HCT116 (cell line): Measurements from ENCODE around the gene ZNF276. TPM values are rescaled to one million over a fixed set of nuclear protein-coding genes. Genes with fewer than 3 reads are reported as not detected.
A peak's percentile ranks its signal among the peaks of the same experiment; 100 is the strongest.

Experiments
- ATAC-seq: fragments of 200-7000 bp; cut with Tn5 transposase; 2 replicates; pipeline ENCODE4 v1.9.1; 2020; ENCODE audit warnings: mild to moderate bottlenecking, moderate library complexity
- BruUV-seq: library from RNA; stranded (reverse); fragments of 400-500 nt; replicated peaks from 2 replicates; lab custom pipeline; 2021; lab: Mats Ljungman, UMichigan
- CTCF ChIA-PET: fragments of 300-600 bp; sonication (Branson Sonifier 250); formaldehyde crosslinking; loops from one replicate; lab custom pipeline; 2021; ENCODE audit warnings: antibody characterized with exemption; lab: Charles Lee
- POLR2A ChIA-PET: fragments of 300-600, 350-600 bp; sonication (Branson Sonifier 250); formaldehyde crosslinking; loops from one replicate; lab custom pipeline; 2021; ENCODE audit warnings: antibody characterized with exemption; lab: Charles Lee
- RAD21 ChIA-PET, 2 experiments: fragments of 300-600 bp; sonication (Branson Sonifier 250); formaldehyde crosslinking; loops; one replicate each; lab custom pipeline; 2023; ENCODE audit warnings: low total read pairs in 2 of 2; ENCODE audit not compliant: uncharacterized antibody in 2 of 2, unreplicated experiment in 2 of 2, low non-redundant PET in 1 of 2; lab: Charles Lee
- DNase-seq: peaks from one replicate; pipeline ENCODE4 v3.0.0-alpha.2; 2010; ENCODE audit warnings: low read depth, low spot score
- H2AFZ ChIP-seq: fragments of 200-600 bp; shearing (Covaris generic), sonication (generic); 2 replicates; pipeline ENCODE4 v1.6.1; 2017; ENCODE audit warnings: low read depth, mixed run types, mixed read lengths, antibody characterized with exemption, low read length; ENCODE audit not compliant: poor library complexity, severe bottlenecking
- H3K27ac ChIP-seq: 2 replicates; pipeline ENCODE4 v1.5.1; 2012; ENCODE audit warnings: low read depth, low read length
- H3K27me3 ChIP-seq: fragments of 200-600 bp; sonication (generic); 2 replicates; pipeline ENCODE4 v1.6.1; 2016; ENCODE audit warnings: mixed run types, low read length, mixed read lengths; ENCODE audit not compliant: insufficient read depth
- H3K36me3 ChIP-seq, 2 experiments: fragments of 200-500 bp in 1 of 2; fragments of 200-600 bp in 1 of 2; sonication (Bioruptor generic) in 1 of 2; sonication (generic) in 1 of 2; 2 replicates each; pipeline versions ENCODE4 v1.5.1 to v1.6.1; 2014 to 2016; ENCODE audit warnings: low read length in 2 of 2, inconsistent platforms in 1 of 2, mixed read lengths in 1 of 2, mixed run types in 1 of 2; ENCODE audit not compliant: insufficient read depth in 2 of 2, control insufficient read depth in 1 of 2
- H3K4me1 ChIP-seq, 2 experiments: fragments of 200-600 bp in 1 of 2; sonication (generic) in 1 of 2; 2 replicates each; pipeline versions ENCODE4 v1.5.1 to v1.6.1; 2012 to 2017; ENCODE audit warnings: low read length in 2 of 2, inconsistent platforms in 1 of 2, mild to moderate bottlenecking in 1 of 2, mixed read lengths in 1 of 2, mixed run types in 1 of 2, moderate library complexity in 1 of 2; ENCODE audit not compliant: insufficient read depth in 2 of 2, control insufficient read depth in 1 of 2
- H3K4me2 ChIP-seq: fragments of 200-600 bp; sonication (generic); 2 replicates; pipeline ENCODE4 v1.6.1; 2017; ENCODE audit warnings: mixed run types, low read length, mixed read lengths
- H3K4me3 ChIP-seq, 2 experiments: fragments of 200-600 bp in 1 of 2; sonication (generic) in 1 of 2; replicated peaks in 1 of 2; 2 replicates each; pipeline ENCODE4 v1.5.1; 2011 to 2016; ENCODE audit warnings: low read length in 2 of 2, control low read depth in 1 of 2, low read depth in 1 of 2, mild to moderate bottlenecking in 1 of 2, mixed read lengths in 1 of 2, mixed run types in 1 of 2
- H3K79me2 ChIP-seq: fragments of 200-600 bp; sonication (generic); 2 replicates; pipeline ENCODE4 v1.6.1; 2017; ENCODE audit warnings: mild to moderate bottlenecking, mixed run types, low read length, moderate library complexity, mixed read lengths; ENCODE audit not compliant: insufficient read depth
- H3K9ac ChIP-seq: fragments of 200-600 bp; sonication (generic); 2 replicates; pipeline ENCODE4 v1.6.1; 2016; ENCODE audit warnings: low read length, mixed read lengths
- H3K9me2 ChIP-seq: fragments of 200-600 bp; sonication (generic), shearing (Covaris generic); 2 replicates; pipeline ENCODE4 v1.6.1; 2017; ENCODE audit warnings: mixed run types, mild to moderate bottlenecking, moderate library complexity; ENCODE audit not compliant: insufficient read depth
- H3K9me3 ChIP-seq, 2 experiments: fragments of 200-500 bp in 1 of 2; fragments of 200-600 bp in 1 of 2; sonication (Bioruptor generic) in 1 of 2; sonication (generic) in 1 of 2; 2 replicates each; pipeline ENCODE4 v1.6.1; 2014 to 2017; ENCODE audit warnings: low read length in 2 of 2, mixed read lengths in 2 of 2, inconsistent platforms in 1 of 2, low read depth in 1 of 2, mild to moderate bottlenecking in 1 of 2, mixed run types in 1 of 2, moderate library complexity in 1 of 2; ENCODE audit not compliant: control insufficient read depth in 1 of 2, insufficient read depth in 1 of 2
- H4K20me1 ChIP-seq: fragments of 200-600 bp; sonication (generic), shearing (Covaris generic); 2 replicates; pipeline ENCODE4 v1.6.1; 2017; ENCODE audit warnings: mixed run types, mild to moderate bottlenecking, moderate library complexity; ENCODE audit not compliant: insufficient read depth
- CBX3 ChIP-seq: IDR thresholded peaks from 2 replicates; pipeline ENCODE4 v1.6.1; 2012; ENCODE audit warnings: low read depth
- ZNF274 ChIP-seq: fragments of 200-500 bp; sonication (Bioruptor generic); IDR thresholded peaks from 2 replicates; pipeline ENCODE4 v1.6.1; 2014; ENCODE audit warnings: mild to moderate bottlenecking, low read depth, low read length, inconsistent platforms
- intact Hi-C: fragments of 100-400 bp; cut with micrococcal nuclease; formaldehyde crosslinking; loops from 2 replicates; pipeline ENCODE4 v1.10.0; 2022
- total RNA-seq: library from RNA; stranded (reverse); gene quantifications from one replicate; pipeline ENCODE4 v1.2.1, GENCODE V29; 2021; ENCODE audit not compliant: unreplicated experiment
- TF ChIP-seq, protein P1 (sequence below), 3 experiments: fragments of 200-600 bp in 1 of 3; sonication (generic) in 1 of 3; IDR thresholded peaks in 2 of 3; conservative IDR thresholded peaks in 1 of 3; 2 replicates each; pipeline ENCODE4 v1.5.1; 2012 to 2017; ENCODE audit warnings: low read depth in 2 of 3, low read length in 2 of 3, antibody characterized with exemption in 1 of 3, borderline replicate concordance in 1 of 3, control low read depth in 1 of 3, mild to moderate bottlenecking in 1 of 3, mixed read lengths in 1 of 3, mixed run types in 1 of 3, moderate library complexity in 1 of 3; ENCODE audit not compliant: insufficient read depth in 1 of 3
- TF ChIP-seq, protein P2 (sequence below): IDR thresholded peaks from 2 replicates; pipeline ENCODE4 v1.6.1; 2011; ENCODE audit warnings: mild to moderate bottlenecking, low read length, moderate library complexity; ENCODE audit not compliant: insufficient replicate concordance; ENCODE audit errors: extremely low read depth

Gene ZNF276
- total RNA-seq, 1 experiment from 2014 or later, result 49.9 TPM

GRCh38 chr16:89693289-89693731, 28.0 kb upstream of the ZNF276 start:
- no TSS peak for BruUV-seq
- Histone ChIP-seq H3K4me3 (no peak overlapping the region), H4K20me1 (no peaks in the 10 kb centered on the region), H3K36me3 (peaks cover 29 to 63% of the 10 kb centered on the region in 2 experiments; a peak in 3 of 4 replicates), H3K9me2 (no peaks in the 10 kb centered on the region), H3K79me2 (peaks cover 18% of the 10 kb centered on the region), H3K4me2 (no peak overlapping the region), H3K4me1 (no peaks in the 10 kb centered on the region), H3K9me3 (no peaks in the 10 kb centered on the region), H2AFZ (no peak overlapping the region), H3K27ac (peak overlapping the region; percentile 28; the same call in 1 of the 2 replicates), H3K27me3 (no peaks in the 10 kb centered on the region), H3K9ac (no peak overlapping the region)
- DNase-seq, result no peak
- ChIA-PET CTCF (no interaction called here), POLR2A (no interaction called here), RAD21 (no interaction called here)
- intact Hi-C loops, result no loop called here
- TF ChIP-seq CBX3 (no peak), ZNF274 (no peak)
- TF ChIP-seq, protein P1, sequence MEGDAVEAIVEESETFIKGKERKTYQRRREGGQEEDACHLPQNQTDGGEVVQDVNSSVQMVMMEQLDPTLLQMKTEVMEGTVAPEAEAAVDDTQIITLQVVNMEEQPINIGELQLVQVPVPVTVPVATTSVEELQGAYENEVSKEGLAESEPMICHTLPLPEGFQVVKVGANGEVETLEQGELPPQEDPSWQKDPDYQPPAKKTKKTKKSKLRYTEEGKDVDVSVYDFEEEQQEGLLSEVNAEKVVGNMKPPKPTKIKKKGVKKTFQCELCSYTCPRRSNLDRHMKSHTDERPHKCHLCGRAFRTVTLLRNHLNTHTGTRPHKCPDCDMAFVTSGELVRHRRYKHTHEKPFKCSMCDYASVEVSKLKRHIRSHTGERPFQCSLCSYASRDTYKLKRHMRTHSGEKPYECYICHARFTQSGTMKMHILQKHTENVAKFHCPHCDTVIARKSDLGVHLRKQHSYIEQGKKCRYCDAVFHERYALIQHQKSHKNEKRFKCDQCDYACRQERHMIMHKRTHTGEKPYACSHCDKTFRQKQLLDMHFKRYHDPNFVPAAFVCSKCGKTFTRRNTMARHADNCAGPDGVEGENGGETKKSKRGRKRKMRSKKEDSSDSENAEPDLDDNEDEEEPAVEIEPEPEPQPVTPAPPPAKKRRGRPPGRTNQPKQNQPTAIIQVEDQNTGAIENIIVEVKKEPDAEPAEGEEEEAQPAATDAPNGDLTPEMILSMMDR (IDR thresholded peaks at IDR 0.05 in 2 of 3, conservative IDR thresholded peaks at IDR 0.05 in 1 of 3; ENCODE audit: borderline replicate concordance in 1 of 3, insufficient read depth in 1 of 3, low read depth in 2 of 3, low read length in 2 of 3), result no peak
- TF ChIP-seq, protein P2, sequence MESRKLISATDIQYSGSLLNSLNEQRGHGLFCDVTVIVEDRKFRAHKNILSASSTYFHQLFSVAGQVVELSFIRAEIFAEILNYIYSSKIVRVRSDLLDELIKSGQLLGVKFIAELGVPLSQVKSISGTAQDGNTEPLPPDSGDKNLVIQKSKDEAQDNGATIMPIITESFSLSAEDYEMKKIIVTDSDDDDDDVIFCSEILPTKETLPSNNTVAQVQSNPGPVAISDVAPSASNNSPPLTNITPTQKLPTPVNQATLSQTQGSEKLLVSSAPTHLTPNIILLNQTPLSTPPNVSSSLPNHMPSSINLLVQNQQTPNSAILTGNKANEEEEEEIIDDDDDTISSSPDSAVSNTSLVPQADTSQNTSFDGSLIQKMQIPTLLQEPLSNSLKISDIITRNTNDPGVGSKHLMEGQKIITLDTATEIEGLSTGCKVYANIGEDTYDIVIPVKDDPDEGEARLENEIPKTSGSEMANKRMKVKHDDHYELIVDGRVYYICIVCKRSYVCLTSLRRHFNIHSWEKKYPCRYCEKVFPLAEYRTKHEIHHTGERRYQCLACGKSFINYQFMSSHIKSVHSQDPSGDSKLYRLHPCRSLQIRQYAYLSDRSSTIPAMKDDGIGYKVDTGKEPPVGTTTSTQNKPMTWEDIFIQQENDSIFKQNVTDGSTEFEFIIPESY, result no peak
- ATAC-seq, result no peak
